OCI-LY1 (cell line): ENCODE results near the gene NUDCD3.

Experiments used
- H2AFZ ChIP-seq: fragments of 200-600 bp; sonication (generic), shearing (Covaris generic); 2 replicates; pipeline ENCODE4 v1.6.0; 2014; ENCODE audit warnings: antibody characterized with exemption, mild to moderate bottlenecking, low read length
- H3F3A ChIP-seq: fragments of 200-600 bp; sonication (generic), shearing (Covaris generic); 2 replicates; pipeline ENCODE4 v1.6.0; 2014; ENCODE audit warnings: mild to moderate bottlenecking, antibody characterized with exemption, low read length, moderate library complexity; ENCODE audit not compliant: insufficient read depth
- H3K27ac ChIP-seq: fragments of 200-600 bp; sonication (generic); 2 replicates; pipeline ENCODE4 v1.5.1; 2014; ENCODE audit warnings: low read length, mixed run types, mild to moderate bottlenecking, low read depth; ENCODE audit not compliant: poor library complexity, severe bottlenecking
- H3K27me3 ChIP-seq: fragments of 200-600 bp; sonication (generic); 2 replicates; pipeline ENCODE4 v1.6.0; 2014; ENCODE audit warnings: antibody characterized with exemption, mild to moderate bottlenecking, low read length, moderate library complexity; ENCODE audit not compliant: insufficient read depth
- H3K36me3 ChIP-seq: fragments of 200-600 bp; sonication (generic); 2 replicates; pipeline ENCODE4 v1.6.1; 2014; ENCODE audit warnings: mild to moderate bottlenecking, antibody characterized with exemption, low read length, moderate library complexity, mixed read lengths; ENCODE audit not compliant: insufficient read depth
- H3K4me1 ChIP-seq: fragments of 200-600 bp; sonication (generic); 2 replicates; pipeline ENCODE4 v1.5.1; 2014; ENCODE audit warnings: mild to moderate bottlenecking, low read length, moderate library complexity; ENCODE audit not compliant: insufficient read depth, severe bottlenecking
- H3K4me2 ChIP-seq: fragments of 200-600 bp; sonication (generic), shearing (Covaris generic); 2 replicates; pipeline ENCODE4 v1.6.1; 2014; ENCODE audit warnings: low read length
- H3K4me3 ChIP-seq: fragments of 200-600 bp; sonication (generic); 2 replicates; pipeline ENCODE4 v1.5.1; 2014; ENCODE audit warnings: low read length, low read depth, mild to moderate bottlenecking, mixed read lengths; ENCODE audit not compliant: poor library complexity, severe bottlenecking
- H3K79me2 ChIP-seq: fragments of 200-600 bp; shearing (Covaris generic); 2 replicates; pipeline ENCODE4 v1.6.1; 2016; ENCODE audit warnings: mixed run types, low read length, mixed read lengths; ENCODE audit not compliant: insufficient read depth
- H3K9ac ChIP-seq: fragments of 200-600 bp; sonication (generic), shearing (Covaris generic); 2 replicates; pipeline ENCODE4 v1.6.1; 2014; ENCODE audit warnings: mild to moderate bottlenecking, low read length, mixed read lengths
- H3K9me2 ChIP-seq: fragments of 200-600 bp; sonication (generic), shearing (Covaris generic); 2 replicates; pipeline ENCODE4 v1.6.1; 2014; ENCODE audit warnings: low read depth, mild to moderate bottlenecking, low read length, mixed read lengths
- H3K9me3 ChIP-seq: fragments of 200-600 bp; shearing (Covaris generic); 2 replicates; pipeline ENCODE4 v1.6.1; 2014; ENCODE audit warnings: low read length, mixed read lengths
- H4K20me1 ChIP-seq: fragments of 200-600 bp; sonication (generic), shearing (Covaris generic); 2 replicates; pipeline ENCODE4 v1.6.0; 2016; ENCODE audit warnings: mild to moderate bottlenecking, low read length; ENCODE audit not compliant: insufficient read depth
- CTCF ChIP-seq: fragments of 200-600 bp; sonication (generic), shearing (Covaris generic); IDR thresholded peaks from 2 replicates; pipeline ENCODE4 v1.5.1; 2017; ENCODE audit warnings: mild to moderate bottlenecking, antibody characterized with exemption, low read length, moderate library complexity, mixed read lengths
- EZH2 ChIP-seq: fragments of 200-600 bp; sonication (generic), shearing (Covaris generic); IDR thresholded peaks from 2 replicates; pipeline ENCODE4 v1.8.0; 2017; ENCODE audit warnings: borderline replicate concordance, mixed run types, mild to moderate bottlenecking, antibody characterized with exemption, low read length, moderate library complexity, mixed read lengths

The NUDCD3 gene

GRCh38 chr7:44451123-44451522 is 39.3 kb downstream of the NUDCD3 start:
- H3K36me3 ChIP-seq = peaks cover 61% of the 10 kb centered on the region
- H3K79me2 ChIP-seq = peaks cover 24% of the 10 kb centered on the region
- no peaks in the 10 kb centered on the region for H3K9me2 ChIP-seq
- H3K4me2 ChIP-seq = no peak overlapping the region
- H3F3A ChIP-seq = no peaks in the 10 kb centered on the region
- peaks cover 9% of the 10 kb centered on the region for H3K4me1 ChIP-seq
- no peak overlapping the region for H3K9ac ChIP-seq
- H3K27me3 ChIP-seq = no peaks in the 10 kb centered on the region
- no peak overlapping the region for H3K27ac ChIP-seq
- no peak overlapping the region for H3K4me3 ChIP-seq
- TF ChIP-seq CTCF (no peak), EZH2 (no peak)
- no peaks in the 10 kb centered on the region for H4K20me1 ChIP-seq
- peaks cover 18% of the 10 kb centered on the region; the same call in 1 of the 2 replicates for H3K9me3 ChIP-seq
- H2AFZ ChIP-seq = no peak overlapping the region

GRCh38 chr7:44449584-44449928 is 40.9 kb downstream of the NUDCD3 start:
- Histone ChIP-seq H3K9me2 (no peaks in the 10 kb centered on the region), H3F3A (no peaks in the 10 kb centered on the region), H2AFZ (no peak overlapping the region), H3K9me3 (peaks cover 33% of the 10 kb centered on the region), H4K20me1 (no peaks in the 10 kb centered on the region), H3K4me2 (no peak overlapping the region), H3K9ac (no peak overlapping the region), H3K79me2 (peaks cover 21% of the 10 kb centered on the region), H3K4me1 (peaks cover 9% of the 10 kb centered on the region), H3K36me3 (peaks cover 69% of the 10 kb centered on the region), H3K27me3 (no peaks in the 10 kb centered on the region), H3K27ac (no peak overlapping the region), H3K4me3 (no peak overlapping the region)
- TF ChIP-seq CTCF = no peak
- TF ChIP-seq EZH2 = no peak

- Histone ChIP-seq H3K4me2 (no peak overlapping the region), H3K27me3 (no peaks in the 10 kb centered on the region), H3K9ac (no peak overlapping the region), H3K27ac (no peak overlapping the region), H3K4me1 (peaks cover 9% of the 10 kb centered on the region), H3K36me3 (peaks cover 74% of the 10 kb centered on the region), H3K79me2 (peaks cover 21% of the 10 kb centered on the region), H2AFZ (no peak overlapping the region), H3K4me3 (no peak overlapping the region), H3K9me3 (peaks cover 33% of the 10 kb centered on the region), H3K9me2 (no peaks in the 10 kb centered on the region), H3F3A (no peaks in the 10 kb centered on the region), H4K20me1 (no peaks in the 10 kb centered on the region)
- TF ChIP-seq EZH2 (no peak), CTCF (no peak)
Measured at GRCh38 chr7:44448922-44449583, 41.4 kb downstream of the NUDCD3 start.
